NCI-H526 (cell line): ENCODE data around the gene TPCN2.

ENCODE experiments used
- DNase-seq, 2 experiments: peaks; one replicate each; lab custom pipeline; 2025; lab: John Stamatoyannopoulos, UW

TPCN2 gene

DNA sequence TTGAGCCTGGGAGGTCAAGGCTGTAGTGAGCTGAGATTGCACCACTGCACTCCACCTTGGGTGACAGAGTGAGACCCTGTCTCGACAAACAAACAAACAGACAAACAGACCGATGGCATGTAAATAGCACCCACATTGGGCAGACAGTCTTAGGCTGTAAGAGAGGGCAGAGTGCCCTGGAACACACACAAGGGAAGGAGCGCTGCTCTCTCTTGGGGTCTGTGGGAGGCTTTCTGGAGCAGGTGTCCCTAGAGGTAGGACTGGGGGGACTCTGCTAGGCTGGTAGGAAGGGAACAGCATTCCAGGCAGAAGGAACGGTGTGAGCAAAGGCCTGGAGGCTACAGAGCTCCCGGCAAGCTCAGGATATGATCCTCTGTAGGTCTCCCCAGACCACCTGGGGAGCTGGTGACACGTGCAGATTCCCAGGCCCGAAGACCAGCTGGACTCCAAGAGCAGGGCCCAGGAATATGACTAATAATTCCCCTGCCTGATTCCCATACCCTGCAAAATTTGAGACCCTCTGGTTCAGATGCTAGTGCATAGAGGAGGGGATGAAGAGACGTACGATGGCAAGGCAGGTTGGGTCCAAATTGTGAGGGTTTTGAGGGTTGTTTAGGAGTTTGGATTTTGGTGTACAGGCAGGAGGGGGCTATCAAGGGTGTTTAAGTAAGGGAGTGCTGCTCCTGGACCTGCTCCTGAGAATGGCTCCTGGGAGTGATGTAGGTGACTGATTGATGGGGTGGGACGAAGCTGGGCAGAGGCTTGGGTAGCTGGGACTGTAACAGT lies 118.6 kb downstream of the TPCN2 start:
- DNase-seq, result no peak

DNA sequence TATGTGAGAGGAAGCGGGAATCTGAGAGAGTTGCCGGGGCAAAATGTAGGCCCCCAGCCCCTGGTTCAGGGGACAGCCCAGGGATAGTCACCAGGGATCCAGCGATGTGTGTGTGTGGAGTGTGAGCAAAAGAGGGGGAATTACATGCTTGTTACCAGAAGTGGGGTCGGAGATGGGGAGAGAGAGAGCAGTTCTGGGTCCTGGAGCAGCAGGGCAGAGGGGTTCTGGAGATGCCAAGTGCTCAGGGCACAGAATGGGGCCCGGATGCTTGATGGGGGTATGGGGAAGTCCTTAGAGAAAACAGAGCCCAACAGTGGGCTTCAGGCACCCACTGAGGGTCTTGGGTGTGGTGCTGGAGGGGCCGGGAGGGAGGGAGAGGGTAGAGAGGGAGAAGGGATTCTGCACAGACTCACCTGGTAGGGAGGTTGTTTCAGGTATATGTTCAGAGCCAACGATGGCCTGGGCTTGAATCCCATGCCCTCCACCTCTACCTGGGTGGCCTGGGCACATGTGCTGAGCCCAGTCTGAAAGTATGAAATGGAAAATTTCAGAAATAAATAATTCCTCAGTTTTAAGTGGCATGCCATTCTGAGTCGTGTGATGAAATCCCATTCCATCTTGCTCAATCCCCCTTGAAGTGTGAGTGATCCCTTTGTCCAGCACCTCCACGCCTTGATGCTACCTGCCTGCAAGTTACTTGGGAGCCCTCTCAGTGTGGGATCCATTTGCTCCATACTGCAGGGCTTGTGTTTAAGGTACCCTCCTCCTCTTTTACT lies 119.4 kb downstream of the TPCN2 start:
- no peak for DNase-seq

DNA sequence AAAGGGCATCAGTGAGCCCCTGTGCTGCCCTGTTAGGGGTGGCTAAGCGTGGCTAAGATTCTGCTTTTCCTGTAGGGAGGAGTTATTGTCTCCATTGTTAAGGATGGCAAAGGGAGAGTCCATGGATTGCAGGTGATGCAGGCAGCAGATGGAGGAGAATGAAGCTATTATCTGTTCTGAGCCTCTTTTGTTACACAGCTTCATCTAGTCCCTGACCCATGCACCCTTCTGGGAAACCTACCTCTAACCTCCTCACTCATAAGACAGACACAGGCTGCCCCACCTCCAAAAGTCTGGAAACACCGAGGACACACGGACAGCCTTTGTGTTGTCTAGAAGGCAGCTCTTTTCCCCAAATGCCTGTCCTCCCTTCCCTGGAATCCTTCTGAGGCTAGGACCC lies 120.7 kb downstream of the TPCN2 start:
- DNase-seq, result no peak

DNA sequence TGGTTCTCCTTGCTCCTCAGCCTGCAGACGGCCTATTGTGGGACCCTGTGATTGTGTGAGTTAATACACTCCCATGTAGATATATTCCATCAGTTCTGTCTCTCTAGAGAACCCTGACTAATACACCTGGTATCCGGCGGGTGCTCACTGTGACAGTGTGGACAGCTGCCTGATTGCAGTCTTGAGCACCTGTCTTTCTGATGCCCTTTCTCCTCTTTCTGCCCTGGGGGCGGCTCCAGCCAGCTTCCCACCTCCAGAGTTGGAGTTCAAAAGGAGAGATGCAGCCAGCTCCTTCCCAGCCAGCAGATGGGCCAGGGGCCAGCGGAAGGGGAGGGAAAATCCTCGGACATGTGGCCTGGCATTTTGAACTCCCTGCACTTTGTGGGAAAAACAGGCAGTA lies 122.0 kb downstream of the TPCN2 start:
- DNase-seq, result no peak

DNA sequence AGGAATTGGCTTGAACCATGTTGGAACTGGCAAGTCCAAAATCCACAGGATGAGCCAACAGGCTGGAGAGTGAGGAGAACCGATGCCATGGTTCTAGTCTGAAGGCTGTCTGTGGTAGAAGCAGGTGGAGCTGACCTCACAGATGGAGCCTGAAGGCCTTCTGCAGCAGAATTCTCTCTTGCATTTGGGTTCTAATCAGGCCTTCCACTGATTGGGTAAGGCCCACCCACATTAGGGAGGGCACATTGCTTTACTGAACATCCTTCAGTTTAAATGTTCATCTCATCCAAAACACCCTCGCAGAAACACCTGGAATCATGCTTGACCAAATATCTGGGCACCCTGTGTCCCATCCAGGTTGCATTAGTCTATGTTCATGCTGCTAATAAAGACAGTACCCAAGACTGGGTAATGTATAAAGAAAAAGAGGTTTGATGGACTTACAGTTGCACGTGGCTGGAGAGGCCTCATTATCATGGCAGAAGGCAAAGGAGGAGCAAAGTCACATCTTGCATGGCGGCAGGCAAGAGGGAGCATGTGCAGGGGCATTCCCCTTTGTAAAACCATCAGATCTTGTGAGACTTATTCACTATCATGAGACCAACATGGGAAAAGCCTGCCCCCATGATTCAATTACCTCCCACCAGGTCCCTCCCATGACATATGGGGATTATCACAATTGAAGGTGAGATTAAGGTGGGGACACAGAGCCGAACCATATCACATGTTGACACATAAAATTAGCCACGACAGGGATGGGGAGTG lies 122.9 kb downstream of the TPCN2 start:
- DNase-seq, result no peak

DNA sequence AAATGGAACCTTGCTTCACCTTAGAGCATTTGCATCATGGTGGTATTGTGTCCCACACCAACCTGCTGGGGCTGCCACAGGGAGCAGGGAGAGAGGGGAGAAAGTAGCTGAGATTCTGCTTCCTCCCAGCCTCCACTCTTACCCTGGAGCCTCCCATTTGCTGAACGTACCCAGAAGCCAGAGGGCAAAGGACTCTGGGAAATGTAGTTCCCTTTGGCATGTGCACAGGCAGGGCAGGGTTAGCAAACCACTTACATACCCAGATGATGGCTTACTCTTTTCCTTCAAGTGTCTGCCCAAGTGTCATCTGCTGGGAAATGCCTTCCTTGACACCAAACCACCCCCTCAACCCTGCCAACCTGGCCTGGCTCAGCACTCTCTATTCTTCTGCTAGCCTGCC lies 123.9 kb downstream of the TPCN2 start:
- no peak for DNase-seq

DNA sequence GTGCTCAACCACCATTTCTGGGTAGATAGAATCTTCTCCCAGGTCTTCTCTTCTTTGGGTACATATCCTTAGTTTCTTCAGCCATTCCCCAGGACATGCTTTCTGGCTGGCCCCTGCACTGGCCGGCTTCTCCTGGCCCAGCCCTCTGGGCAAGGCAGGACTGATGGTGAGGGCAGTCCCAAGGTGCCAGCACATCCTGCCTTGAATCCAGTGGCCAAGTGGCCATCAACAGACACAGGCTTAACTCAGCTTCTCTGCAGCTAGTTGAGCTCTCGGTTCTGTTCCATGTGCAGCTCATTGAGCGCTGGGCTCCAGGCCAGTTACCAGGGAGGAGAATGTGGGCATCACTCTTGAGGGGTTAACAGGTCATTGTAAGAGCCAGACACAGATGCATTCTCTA lies 124.6 kb downstream of the TPCN2 start:
- no peak for DNase-seq

DNA sequence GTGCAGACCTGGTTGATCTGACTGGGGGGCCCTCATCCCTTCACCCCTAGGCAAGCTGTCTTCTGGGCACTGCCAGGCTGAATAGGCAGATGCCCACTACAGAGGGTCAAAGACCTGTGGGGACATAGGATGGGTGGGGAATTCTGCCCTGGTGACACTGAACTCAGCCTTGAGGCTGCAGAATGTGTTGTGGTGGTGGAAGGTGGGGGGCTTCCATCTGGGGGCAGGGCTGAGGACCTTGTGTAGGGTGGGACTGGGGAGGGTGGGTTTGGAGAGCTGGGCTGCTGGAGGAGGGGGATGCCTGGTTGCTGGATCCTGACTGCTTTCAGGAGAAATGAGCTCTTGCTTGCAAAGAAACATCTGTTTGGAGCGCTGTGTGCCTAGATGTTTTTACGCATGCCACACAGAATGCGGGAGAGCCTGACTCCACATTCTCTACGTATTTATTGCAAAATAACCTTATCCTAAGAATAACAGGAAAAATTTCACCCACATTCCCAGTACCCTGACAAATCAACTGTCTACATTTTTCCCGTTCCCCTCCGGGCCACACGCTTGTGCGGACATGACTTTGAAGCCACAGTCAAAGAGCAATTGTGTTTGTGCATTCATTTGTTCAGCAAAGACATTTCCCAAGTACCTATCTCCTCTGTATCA lies 125.3 kb downstream of the TPCN2 start:
- no peak for DNase-seq

DNA sequence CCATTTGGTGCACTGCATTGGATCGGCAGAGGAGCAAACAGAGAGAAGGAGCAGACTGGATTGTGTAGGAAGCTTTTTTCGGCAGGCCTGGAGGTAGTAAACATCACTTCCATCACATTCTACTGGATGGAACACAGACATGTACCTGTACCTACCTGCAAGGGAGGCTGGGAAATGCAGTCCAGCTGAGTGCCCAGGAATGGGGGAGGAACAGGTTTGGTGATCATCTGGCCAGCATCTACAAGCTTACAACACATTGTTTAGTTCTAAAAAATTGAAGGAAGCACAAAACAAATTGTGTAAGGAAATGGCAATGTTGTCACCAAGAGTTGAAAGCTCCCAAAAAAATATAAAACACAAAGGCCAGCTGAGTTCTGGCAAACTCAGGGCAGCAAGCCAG lies 126.1 kb downstream of the TPCN2 start:
- no peak for DNase-seq

DNA sequence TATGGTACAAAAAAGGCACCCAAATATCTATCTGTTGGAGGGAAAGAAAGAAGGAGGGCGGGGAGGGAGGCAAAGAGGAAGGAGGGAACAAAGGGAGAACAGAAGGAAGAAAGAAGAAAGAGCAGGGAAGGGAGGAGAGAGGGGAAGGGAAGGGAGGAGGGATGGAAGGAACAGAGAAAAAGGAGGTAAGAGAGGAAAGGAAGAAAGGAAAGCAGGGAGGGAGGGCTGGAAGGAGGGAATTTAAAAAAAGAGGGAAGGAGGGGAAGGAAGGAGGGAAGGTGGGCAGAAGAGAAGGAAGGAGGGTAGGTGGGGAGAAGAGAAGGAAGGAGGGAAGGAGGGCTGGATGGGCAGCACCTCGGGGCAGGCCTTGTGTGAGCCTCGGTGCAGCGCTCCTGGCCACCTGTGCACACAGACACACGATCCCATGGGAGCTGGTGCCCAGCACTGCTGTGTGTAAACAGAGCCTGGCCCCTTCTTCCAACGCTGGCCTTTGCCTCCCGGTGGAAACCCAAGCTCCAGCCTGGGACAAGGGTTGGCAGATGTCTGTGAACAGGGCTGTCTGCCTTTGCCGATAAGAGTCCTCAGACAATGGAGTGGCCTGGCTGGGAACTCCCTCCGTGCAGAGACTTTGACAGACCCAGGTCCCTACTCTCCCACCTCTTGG lies 130.2 kb downstream of the TPCN2 start:
- peak in 1 of 2 experiments; percentile 48 for DNase-seq

DNA sequence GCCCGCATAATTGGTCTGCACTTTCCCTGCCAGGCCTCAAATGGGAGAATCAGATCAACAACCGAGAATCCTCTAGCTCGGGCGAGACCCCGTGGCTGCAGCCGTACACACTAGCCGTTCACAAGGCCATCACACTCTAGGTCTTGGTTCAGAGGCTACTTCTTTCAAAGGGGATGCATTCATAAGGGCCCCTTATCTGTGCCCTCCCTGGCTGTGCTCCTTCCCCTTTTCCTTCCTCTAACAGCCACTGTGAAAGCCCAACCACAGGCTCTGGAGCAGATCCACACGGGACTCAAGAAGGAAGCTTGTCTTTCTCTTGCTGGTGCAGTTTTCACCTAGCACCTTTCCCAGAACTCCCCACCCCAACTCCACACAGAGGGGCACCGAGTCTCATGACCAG lies 131.5 kb downstream of the TPCN2 start:
- DNase-seq, result no peak

DNA sequence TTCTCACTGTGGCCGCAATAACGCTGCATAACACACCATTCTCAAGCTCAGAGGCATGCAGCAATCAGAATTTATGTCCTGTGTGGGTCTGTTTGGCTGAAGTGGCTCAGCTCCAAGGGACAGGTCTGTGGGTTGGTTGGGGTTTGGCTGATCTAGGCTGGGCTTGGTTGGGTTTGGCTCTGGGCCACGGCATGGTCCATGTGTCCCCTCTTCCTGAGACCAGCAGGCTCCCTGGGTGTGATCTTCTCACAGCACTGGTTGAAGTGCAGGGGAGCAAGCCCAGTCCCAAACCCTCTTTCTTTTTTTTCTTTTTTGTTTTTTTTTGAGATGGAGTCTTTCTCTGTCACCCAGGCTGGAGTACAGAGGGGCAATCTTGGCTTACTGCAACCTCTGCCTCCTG lies 132.0 kb downstream of the TPCN2 start:
- no peak for DNase-seq

DNA sequence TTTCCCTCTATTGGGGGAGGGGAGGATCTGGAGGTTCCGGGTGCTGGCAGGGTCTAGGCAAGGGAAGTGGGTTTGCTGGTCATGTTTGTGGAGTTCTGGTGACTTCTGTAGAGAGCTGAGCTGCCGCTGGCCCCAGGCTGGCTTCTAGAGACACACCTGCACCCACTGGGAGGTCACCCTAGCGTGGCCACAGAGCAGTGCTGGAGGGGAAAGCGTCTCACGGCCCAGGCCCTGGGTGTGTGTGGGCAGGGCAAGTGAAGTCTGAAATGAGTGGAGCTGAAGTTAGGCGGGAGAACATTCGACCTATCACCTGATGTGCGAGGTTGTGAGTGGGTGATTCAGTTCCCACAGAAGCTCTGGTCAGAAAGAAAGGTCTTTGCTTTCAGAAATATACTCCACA lies 134.9 kb downstream of the TPCN2 start:
- DNase-seq, result no peak
